Anterior cingulate cortex (tissue), 58 donors: Measurements from ENCODE around the gene AMBN.

ENCODE experiments used
- DNase-seq, 58 donors: peaks; one replicate each; lab custom pipeline; 2025; lab: John Stamatoyannopoulos, UW

The AMBN gene

GRCh38 chr4:70591955-70592582, at the start of gene AMBN:
Gene AMBN, plus strand, starts transcription at chr4:70592256. Its CDS starts 103 bp downstream, at chr4:70592359.
- no peak for DNase-seq

GRCh38 chr4:70544279-70544868, 47.7 kb upstream of the AMBN start:
- no peak for DNase-seq

GRCh38 chr4:70556856-70557255, 35.2 kb upstream of the AMBN start:
- no peak for DNase-seq

GRCh38 chr4:70559211-70559830, 32.7 kb upstream of the AMBN start:
- peak in 31 of 58 donors; percentile 0 to 52 (median 11) for DNase-seq

GRCh38 chr4:70559924-70560323, 32.1 kb upstream of the AMBN start:
- DNase-seq = no peak

- no peak for DNase-seq
These were observed 28.0 kb upstream of the AMBN start for GRCh38 chr4:70564033-70564432.

- no peak for DNase-seq
These were observed 21.3 kb upstream of the AMBN start for GRCh38 chr4:70570796-70571195.

- DNase-seq = no peak
These were observed 20.3 kb upstream of the AMBN start for GRCh38 chr4:70571772-70572171.

GRCh38 chr4:70575964-70576363, 16.1 kb upstream of the AMBN start:
- DNase-seq = no peak

GRCh38 chr4:70577220-70577927, 14.7 kb upstream of the AMBN start:
- DNase-seq = no peak

GRCh38 chr4:70581980-70582379, 10.1 kb upstream of the AMBN start:
- DNase-seq = no peak

GRCh38 chr4:70583952-70584834, 7.9 kb upstream of the AMBN start:
- no peak for DNase-seq

- DNase-seq = no peak
These were observed 5.2 kb upstream of the AMBN start for GRCh38 chr4:70586841-70587240.

- DNase-seq = no peak
These were observed 2.3 kb upstream of the AMBN start for GRCh38 chr4:70589785-70590184.

GRCh38 chr4:70594196-70594595, 2.1 kb downstream of the AMBN start:
- DNase-seq = no peak

- DNase-seq = no peak
These were observed 8.2 kb downstream of the AMBN start for GRCh38 chr4:70600305-70600704.

GRCh38 chr4:70600977-70601376, 8.9 kb downstream of the AMBN start:
- no peak for DNase-seq

- peak in 35 of 58 donors; percentile 0 to 64 (median 6) for DNase-seq
These were observed 9.5 kb downstream of the AMBN start for GRCh38 chr4:70601422-70602039.

- DNase-seq = no peak
These were observed 11.8 kb downstream of the AMBN start for GRCh38 chr4:70603856-70604255.

- no peak for DNase-seq
These were observed 14.4 kb downstream of the AMBN start for GRCh38 chr4:70606459-70606858.
